ENCODE measurements around the gene TMEM87A.
"Not testable (repeated sequence)": the region's sequence is repeated elsewhere in the genome, so short reads cannot be mapped to it uniquely, and the experiment has no call there.

GRCh38 chr15:42316282-42316805, 43.1 kb upstream of the TMEM87A start:
- not testable (repeated sequence) for TF ChIP-seq CTCF (conservative IDR thresholded peaks at IDR 0.05; ENCODE audit: low read depth, low read length); POLR2A (IDR thresholded peaks at IDR 0.05; ENCODE audit: low read depth, low read length); CEBPB (IDR thresholded peaks at IDR 0.05; ENCODE audit: low read depth, low read length); MAFK (IDR thresholded peaks at IDR 0.05; ENCODE audit: low read depth, low read length); USF2 (IDR thresholded peaks at IDR 0.05; ENCODE audit: low read depth, low read length); RAD21 (IDR thresholded peaks at IDR 0.05; ENCODE audit: low read length); ELK1 (IDR thresholded peaks at IDR 0.05; ENCODE audit: borderline replicate concordance, low read depth, low read length); BHLHE40 (IDR thresholded peaks at IDR 0.05; ENCODE audit: low read depth, low read length); SMC3 (IDR thresholded peaks at IDR 0.05; ENCODE audit: low read depth, low read length); FOS (IDR thresholded peaks at IDR 0.05; ENCODE audit: low read depth, low read length); RCOR1 (IDR thresholded peaks at IDR 0.05; ENCODE audit: insufficient replicate concordance, low read length); MXI1 (IDR thresholded peaks at IDR 0.05; ENCODE audit: borderline replicate concordance, low read depth, low read length)

Measured in IMR-90 (cell line).